G401.6 (cell line): ENCODE measurements around the gene EPHB3.

Source experiments
- FAIRE-seq: peaks from 2 replicates; lab custom pipeline; 2012; peaks lifted over from hg19 to GRCh38; lab: Jason Lieb, UNC

Gene EPHB3

GRCh38 chr3:184581331-184581855 lies 19.8 kb downstream of the EPHB3 start:
- no peak for FAIRE-seq

- FAIRE-seq: no peak
These were observed 21.3 kb downstream of the EPHB3 start for GRCh38 chr3:184582646-184583577.

- FAIRE-seq: no peak
These were observed 22.2 kb downstream of the EPHB3 start for GRCh38 chr3:184583578-184584451.

DNA sequence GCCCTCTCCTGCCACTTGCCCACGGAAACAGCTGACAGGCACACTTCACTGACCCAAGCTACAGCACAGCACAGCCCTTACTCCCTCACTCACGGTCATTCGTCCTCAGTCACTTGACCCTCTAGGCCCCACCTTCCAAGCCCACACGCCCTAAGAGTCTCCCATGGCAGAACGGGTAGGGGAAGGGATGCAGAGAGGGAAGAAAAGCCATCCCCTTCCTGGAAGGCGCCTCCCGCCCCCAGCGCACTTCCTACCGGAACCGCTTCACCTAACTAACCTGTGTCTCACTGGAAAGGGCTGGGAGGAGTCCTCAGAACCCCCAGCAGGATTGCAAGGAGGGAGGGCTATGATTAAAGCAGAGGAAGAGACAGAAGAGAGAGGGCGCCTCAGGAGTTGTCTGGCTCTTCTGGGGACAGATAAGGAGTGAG lies 22.9 kb downstream of the EPHB3 start:
- no peak for FAIRE-seq

- FAIRE-seq: no peak
These were observed 24.0 kb downstream of the EPHB3 start for GRCh38 chr3:184585545-184585944.

- FAIRE-seq: no peak
These were observed 25.3 kb downstream of the EPHB3 start for GRCh38 chr3:184586851-184587250.

DNA sequence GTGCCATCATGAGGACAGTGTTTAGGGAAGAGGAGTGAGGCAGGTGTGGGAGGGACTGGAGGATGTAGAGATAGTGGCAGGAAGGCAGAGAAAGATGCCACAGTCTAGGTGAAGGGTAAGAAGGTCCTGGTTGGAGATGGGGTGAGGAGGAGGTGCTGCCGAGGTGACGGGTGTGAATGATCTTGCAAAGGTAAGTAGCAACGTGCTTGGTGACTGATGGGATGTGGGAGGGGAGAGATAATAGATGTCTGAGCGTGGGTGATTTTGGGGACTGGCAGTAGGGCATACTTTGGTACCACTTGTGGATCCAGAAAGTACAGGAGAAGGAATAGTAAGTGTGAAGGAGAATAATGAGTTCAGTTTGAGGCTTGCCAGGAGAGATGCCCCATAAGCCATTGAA lies 27.2 kb downstream of the EPHB3 start:
- FAIRE-seq: no peak

GRCh38 chr3:184590795-184591194 lies 29.2 kb downstream of the EPHB3 start:
- no peak for FAIRE-seq

GRCh38 chr3:184591789-184592188 lies 30.2 kb downstream of the EPHB3 start:
- no peak for FAIRE-seq

GRCh38 chr3:184592371-184593219 lies 31.0 kb downstream of the EPHB3 start:
- FAIRE-seq: no peak

- FAIRE-seq: no peak
These were observed 31.8 kb downstream of the EPHB3 start for GRCh38 chr3:184593220-184593927.

DNA sequence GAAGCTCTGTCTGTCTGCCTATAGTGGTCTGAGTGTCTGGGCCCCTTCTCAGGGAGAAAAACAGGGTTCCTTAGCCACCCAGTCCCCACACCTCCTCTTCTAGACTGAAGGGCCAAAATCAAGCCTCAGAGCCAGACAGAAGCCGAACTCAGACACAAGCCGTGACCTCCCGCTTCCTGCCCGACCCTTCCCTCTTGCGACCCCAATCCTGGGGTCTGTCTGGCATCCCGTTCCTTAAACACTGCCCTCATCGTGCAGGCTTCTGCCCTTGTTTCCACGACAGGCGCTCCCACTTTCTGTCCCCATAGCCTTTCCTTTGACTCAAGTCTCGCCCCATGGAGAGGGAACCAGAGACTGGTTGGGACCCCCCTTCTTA lies 32.3 kb downstream of the EPHB3 start:
- no peak for FAIRE-seq

GRCh38 chr3:184594371-184595001 lies 32.9 kb downstream of the EPHB3 start:
- FAIRE-seq: no peak

DNA sequence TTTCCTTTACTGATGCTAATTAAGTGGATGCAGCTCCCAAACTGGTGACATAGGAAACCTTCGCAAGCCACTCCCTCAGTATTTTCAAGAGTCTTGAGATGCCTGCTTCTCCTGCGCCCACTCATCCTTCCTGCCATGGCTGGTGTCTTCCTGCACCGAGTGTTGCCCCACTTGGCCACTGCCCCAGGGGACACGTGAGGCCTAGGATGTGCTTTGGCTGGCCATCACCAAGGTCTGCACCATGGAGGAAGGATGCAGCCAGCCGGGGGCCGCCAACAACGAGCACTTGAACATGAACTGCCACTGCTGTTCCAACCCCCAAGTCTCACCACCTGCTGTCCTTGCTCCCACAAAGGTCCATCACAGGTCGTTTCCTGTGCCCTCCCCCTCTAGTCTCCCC lies 34.1 kb downstream of the EPHB3 start:
- FAIRE-seq: no peak

GRCh38 chr3:184596233-184596632 lies 34.6 kb downstream of the EPHB3 start:
- FAIRE-seq: no peak

- FAIRE-seq: no peak
These were observed 35.4 kb downstream of the EPHB3 start for GRCh38 chr3:184596886-184597575.

GRCh38 chr3:184597829-184598573 lies 36.4 kb downstream of the EPHB3 start:
- no peak for FAIRE-seq

- FAIRE-seq: no peak
These were observed 37.0 kb downstream of the EPHB3 start for GRCh38 chr3:184598574-184598927.

GRCh38 chr3:184599143-184599542 lies 37.6 kb downstream of the EPHB3 start:
- FAIRE-seq: no peak
